ENCODE measurements around the gene ULK1. TPM values are rescaled to one million over a fixed set of nuclear protein-coding genes. Genes with fewer than 3 reads are reported as not detected.
A peak's percentile ranks its signal among the peaks of the same experiment; 100 is the strongest.

ULK1 gene
- total and polyA plus RNA-seq, 2 of the 13 experiments (the other 11 are each of a cell fraction or from before 2014, with no cell fraction given): 2.8 to 10.1 TPM

DNA sequence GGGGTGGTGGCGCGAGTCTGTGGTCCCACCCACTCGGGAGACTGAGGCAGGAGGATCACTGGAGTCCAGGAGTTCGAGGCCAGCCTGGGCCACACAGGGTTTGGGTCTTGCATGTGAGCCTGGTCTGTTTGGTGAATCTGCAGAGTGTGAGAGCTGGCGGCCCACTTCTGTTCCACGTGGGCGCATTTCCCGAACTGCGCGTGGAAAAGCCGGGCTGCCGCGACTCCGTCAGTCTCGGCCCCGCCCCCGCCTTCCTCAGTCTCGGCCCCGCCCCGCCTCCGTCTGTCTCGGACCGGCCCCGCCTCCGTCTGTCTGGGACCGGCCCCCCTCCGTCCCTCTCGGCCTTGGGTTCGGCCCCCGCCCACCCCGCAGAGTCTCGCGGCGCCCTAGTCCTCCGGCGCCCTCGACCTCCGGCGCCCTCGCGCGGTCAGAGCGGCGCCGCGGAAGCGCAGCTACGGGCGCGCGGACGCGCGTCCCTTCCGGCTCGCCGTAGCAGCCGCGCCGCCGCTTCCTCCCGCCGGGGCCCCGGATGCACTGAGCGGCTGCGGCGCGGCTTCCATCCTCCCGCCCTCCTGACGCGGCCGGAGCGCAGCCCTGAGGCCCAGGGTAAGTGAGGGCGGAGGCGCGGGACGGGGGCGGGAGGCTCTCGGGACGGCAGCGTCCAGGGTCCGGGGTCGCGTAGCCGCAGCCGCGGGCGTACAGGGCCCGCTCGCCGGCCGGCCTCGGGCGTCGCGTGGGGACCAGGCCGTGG is 55.2 kb downstream of the ULK1 start, which contains the start of gene EP400 (continued):
- TF ChIP-seq HMGXB4 (CRISPR knock-in tag; IDR thresholded peaks at IDR 0.05; ENCODE audit: borderline replicate concordance in 1 of 2, low read depth in 1 of 2) (no peak; a peak in 1 of 4 replicates), SALL2 (CRISPR knock-in tag; IDR thresholded peaks at IDR 0.05) (peak; percentile 92), CAMTA2 (CRISPR knock-in tag; IDR thresholded peaks at IDR 0.05; ENCODE audit: borderline replicate concordance) (no peak), PTBP1 (IDR thresholded peaks at IDR 0.05; ENCODE audit: low read depth, low read length, poor library complexity, severe bottlenecking) (no peak), ZNF468 (CRISPR knock-in tag; IDR thresholded peaks at IDR 0.05) (no peak), ZNF644 (CRISPR knock-in tag; IDR thresholded peaks at IDR 0.05; ENCODE audit: low read depth) (no peak), FOXJ3 (CRISPR knock-in tag; IDR thresholded peaks at IDR 0.05; ENCODE audit: borderline replicate concordance) (no peak), KDM5A (IDR thresholded peaks at IDR 0.05; ENCODE audit: borderline replicate concordance, low read length) (peak; percentile 16; the same call in 1 of the 2 replicates), GATA4 (IDR thresholded peaks at IDR 0.05; ENCODE audit: borderline replicate concordance, low read depth) (no peak)
- TF ChIP-seq, protein P1, sequence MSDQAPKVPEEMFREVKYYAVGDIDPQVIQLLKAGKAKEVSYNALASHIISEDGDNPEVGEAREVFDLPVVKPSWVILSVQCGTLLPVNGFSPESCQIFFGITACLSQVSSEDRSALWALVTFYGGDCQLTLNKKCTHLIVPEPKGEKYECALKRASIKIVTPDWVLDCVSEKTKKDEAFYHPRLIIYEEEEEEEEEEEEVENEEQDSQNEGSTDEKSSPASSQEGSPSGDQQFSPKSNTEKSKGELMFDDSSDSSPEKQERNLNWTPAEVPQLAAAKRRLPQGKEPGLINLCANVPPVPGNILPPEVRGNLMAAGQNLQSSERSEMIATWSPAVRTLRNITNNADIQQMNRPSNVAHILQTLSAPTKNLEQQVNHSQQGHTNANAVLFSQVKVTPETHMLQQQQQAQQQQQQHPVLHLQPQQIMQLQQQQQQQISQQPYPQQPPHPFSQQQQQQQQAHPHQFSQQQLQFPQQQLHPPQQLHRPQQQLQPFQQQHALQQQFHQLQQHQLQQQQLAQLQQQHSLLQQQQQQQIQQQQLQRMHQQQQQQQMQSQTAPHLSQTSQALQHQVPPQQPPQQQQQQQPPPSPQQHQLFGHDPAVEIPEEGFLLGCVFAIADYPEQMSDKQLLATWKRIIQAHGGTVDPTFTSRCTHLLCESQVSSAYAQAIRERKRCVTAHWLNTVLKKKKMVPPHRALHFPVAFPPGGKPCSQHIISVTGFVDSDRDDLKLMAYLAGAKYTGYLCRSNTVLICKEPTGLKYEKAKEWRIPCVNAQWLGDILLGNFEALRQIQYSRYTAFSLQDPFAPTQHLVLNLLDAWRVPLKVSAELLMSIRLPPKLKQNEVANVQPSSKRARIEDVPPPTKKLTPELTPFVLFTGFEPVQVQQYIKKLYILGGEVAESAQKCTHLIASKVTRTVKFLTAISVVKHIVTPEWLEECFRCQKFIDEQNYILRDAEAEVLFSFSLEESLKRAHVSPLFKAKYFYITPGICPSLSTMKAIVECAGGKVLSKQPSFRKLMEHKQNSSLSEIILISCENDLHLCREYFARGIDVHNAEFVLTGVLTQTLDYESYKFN (CRISPR knock-in tag; conservative IDR thresholded peaks at IDR 0.05): 0 out of 2 replicates have a peak, but pooled peaks have one; percentile 28
- TF ChIP-seq, protein P2, sequence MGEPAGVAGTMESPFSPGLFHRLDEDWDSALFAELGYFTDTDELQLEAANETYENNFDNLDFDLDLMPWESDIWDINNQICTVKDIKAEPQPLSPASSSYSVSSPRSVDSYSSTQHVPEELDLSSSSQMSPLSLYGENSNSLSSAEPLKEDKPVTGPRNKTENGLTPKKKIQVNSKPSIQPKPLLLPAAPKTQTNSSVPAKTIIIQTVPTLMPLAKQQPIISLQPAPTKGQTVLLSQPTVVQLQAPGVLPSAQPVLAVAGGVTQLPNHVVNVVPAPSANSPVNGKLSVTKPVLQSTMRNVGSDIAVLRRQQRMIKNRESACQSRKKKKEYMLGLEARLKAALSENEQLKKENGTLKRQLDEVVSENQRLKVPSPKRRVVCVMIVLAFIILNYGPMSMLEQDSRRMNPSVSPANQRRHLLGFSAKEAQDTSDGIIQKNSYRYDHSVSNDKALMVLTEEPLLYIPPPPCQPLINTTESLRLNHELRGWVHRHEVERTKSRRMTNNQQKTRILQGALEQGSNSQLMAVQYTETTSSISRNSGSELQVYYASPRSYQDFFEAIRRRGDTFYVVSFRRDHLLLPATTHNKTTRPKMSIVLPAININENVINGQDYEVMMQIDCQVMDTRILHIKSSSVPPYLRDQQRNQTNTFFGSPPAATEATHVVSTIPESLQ (CRISPR knock-in tag; conservative IDR thresholded peaks at IDR 0.05): no peak
- TF ChIP-seq, protein P3, sequence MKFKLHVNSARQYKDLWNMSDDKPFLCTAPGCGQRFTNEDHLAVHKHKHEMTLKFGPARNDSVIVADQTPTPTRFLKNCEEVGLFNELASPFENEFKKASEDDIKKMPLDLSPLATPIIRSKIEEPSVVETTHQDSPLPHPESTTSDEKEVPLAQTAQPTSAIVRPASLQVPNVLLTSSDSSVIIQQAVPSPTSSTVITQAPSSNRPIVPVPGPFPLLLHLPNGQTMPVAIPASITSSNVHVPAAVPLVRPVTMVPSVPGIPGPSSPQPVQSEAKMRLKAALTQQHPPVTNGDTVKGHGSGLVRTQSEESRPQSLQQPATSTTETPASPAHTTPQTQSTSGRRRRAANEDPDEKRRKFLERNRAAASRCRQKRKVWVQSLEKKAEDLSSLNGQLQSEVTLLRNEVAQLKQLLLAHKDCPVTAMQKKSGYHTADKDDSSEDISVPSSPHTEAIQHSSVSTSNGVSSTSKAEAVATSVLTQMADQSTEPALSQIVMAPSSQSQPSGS (CRISPR knock-in tag; IDR thresholded peaks at IDR 0.05): no peak

Measured in HepG2 (cell line).